Left colon (tissue), 2 donors: ENCODE data around the gene CALU. TPM values are rescaled to one million over a fixed set of nuclear protein-coding genes. Genes with fewer than 3 reads are reported as not detected.

Experiments
- ATAC-seq: fragments of 200-7000 bp; cut with Tn5 transposase; one replicate; pipeline ENCODE4 v1.9.1; 2020; ENCODE audit warnings: mild to moderate bottlenecking, moderate library complexity
- DNase-seq, 2 donors: peaks; one replicate each; pipeline ENCODE4 v3.0.0-alpha.2; 2020
- intact Hi-C, 2 donors: fragments of 100-400 bp; cut with DNase I in 1 of 2; cut with micrococcal nuclease in 1 of 2; formaldehyde crosslinking; loops; one replicate each; pipeline versions ENCODE4 v1.11.2 to v1.14.0; 2022; cut with DNase I, micrococcal nuclease
- total RNA-seq, 2 donors: library from RNA; stranded (reverse); fragmentation: NEBNext Ultra II Directional; extraction: Animal tissue kit (Norgen Biotek cat#: 25700); gene quantifications; one replicate each; pipeline ENCODE4 v1.2.1, GENCODE V29; 2021
- donor health status: DM: no; HTN: no; CAD: no.
- donor health status: DM: yes; HTN: yes; CAD: no.

Gene CALU
- total RNA-seq, 2 donors from 2014 or later: 36.3 to 42.6 TPM

DNA sequence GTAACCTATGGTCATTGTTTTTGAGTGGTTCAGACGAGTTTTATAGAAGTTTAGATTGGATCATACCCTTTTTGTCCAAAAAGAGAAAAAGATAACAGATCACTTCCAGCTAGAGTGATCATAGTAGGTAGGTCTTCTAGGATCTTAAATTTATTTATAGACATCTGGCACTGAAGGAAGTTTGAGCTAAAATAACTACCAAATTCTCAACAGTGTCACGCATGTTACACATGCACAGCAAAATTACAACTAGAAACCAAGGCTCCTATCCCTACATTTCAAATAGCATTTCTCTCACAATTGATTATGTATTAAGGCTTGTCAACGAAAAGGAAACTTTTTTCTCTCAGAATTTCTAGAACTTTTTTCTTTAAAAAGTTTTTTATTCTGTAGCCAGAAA, 2.3 kb downstream of the CALU start:
- intact Hi-C loops: no loop called here
- no peak for ATAC-seq
- DNase-seq: no peak

DNA sequence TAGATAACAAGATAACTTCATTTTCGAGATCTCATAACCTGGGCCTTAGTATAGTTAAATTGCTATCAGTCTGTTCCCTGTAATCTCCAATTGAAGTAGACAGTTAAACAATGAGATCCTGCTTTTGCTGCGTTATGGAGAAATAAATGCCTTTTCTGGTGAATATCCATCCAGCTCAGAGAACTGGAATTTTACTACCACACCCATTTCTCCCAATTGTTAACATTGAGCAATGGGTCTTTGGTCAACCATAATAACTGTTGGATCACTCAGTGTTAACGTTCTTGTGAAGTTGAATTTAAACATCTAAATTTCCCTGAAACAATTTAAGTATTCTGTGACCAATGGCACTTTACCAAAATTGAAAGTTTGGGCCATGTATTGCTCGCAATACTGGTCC, 3.0 kb downstream of the CALU start:
- DNase-seq: no peak
- intact Hi-C loops: no loop called here
- ATAC-seq: no peak

DNA sequence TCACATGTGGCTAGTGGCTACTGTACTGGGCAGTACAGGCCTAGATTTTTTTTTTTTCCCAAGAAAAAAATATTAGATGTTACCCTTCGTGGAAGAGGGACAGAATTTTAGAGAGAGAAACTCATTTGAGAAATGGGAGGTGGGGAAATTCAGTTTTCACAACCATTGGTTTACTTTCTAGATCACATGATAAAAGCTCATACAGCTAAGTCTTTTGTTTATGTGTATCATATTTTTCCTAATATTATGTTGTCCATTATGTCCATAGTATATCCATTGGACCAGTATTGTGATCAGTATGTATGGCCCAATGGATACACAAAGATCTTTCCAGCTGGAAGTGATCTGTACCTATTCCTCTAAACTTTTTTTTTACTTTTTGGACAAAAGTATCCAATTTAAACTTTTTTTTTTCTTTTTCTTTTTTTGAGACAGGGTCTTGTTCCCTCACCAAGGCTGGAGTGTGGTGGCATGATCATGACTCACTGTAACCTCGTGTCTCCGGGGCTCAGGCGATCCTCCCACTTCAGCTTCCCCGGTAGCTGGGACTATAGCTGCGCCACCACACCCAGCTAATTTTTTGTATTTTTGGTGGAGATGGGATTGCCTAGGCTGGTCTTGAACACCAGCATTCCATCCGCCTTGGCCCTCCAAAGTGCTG, 4.1 kb downstream of the CALU start:
- intact Hi-C loops: no loop called here
- DNase-seq: no peak
- no peak for ATAC-seq

DNA sequence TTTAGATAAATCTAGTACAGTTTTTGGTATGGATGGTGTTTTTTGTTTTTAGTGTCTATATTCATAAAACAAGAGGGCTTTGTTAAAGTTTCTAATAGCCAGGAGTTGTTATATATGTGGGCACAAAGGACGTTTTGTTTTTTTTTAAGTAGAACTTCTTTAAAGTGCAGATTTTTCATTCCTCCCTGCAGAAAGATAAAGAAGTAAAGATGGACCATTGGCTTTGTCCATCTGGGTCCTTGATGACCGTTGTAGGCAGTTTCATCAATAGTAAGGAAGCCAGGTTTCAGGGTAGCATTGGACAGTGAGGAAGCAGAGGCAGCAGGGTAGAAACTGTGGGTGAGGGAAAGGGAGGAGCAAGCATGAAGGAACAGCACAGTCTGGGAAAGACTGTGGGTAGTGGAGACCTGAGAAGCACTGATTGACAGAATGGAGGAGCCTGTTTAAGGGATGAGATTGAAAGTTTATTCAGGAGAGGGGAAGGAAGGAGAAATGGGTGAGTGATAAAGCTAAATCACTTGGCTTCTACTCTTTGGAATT, 5.3 kb downstream of the CALU start:
- intact Hi-C loops: no loop called here
- DNase-seq (no peak), ATAC-seq (no peak)

DNA sequence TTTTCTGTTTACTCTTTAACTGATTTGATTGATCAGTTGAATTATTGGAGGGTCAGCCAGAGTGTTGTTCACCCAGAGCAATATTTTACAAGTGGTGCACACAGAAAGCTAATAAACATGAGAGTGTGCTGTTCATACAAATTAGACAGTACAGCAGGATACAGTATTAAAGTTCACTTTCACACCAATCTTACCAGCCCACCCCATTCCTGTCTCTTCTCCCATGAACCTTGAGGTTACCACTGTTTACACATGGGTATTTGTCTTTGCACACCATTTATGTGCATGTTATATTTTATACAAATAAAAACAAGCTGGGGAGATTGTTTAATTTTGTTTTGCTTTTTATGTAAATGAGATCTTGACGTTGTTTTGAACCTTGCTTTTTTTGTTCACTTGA, 6.5 kb downstream of the CALU start:
- DNase-seq (no peak), ATAC-seq (no peak)
- intact Hi-C loops: no loop called here

DNA sequence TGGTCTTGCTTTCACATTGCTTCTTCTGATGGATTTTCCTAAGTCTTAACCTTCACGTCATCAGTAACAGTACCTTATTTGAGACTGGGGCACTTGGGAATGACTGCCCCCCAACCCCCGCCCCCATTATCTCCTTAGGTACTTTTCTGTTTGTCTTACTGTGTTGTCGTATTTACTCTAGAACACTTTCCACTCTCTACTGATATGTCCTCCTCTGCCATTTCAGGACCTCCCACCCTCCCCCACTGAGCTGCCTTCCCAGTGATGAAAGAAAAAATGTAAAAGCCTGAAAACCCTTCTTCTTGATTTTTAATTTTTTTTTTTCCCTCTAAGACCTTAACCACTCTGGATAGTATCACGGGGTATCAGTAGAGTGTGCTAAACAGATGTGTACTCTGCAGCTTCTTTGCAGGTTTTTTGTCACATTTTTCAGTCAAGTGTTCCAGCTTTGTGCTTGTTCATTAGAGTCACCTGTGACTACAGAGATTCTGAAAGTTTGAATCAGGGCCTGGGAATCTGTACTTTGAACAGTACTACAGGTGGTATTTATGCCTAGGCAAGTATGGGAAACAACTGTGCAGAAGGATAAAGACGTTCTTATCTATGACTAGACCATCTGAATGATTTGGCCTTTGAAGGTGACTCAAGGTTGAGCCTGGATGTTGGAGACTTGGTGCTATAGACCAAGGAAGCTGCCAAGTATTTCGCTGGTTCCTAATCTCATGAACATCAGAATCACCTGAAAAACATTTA, 8.3 kb downstream of the CALU start:
- ATAC-seq: no peak
- DNase-seq: no peak
- intact Hi-C loops: no loop called here

DNA sequence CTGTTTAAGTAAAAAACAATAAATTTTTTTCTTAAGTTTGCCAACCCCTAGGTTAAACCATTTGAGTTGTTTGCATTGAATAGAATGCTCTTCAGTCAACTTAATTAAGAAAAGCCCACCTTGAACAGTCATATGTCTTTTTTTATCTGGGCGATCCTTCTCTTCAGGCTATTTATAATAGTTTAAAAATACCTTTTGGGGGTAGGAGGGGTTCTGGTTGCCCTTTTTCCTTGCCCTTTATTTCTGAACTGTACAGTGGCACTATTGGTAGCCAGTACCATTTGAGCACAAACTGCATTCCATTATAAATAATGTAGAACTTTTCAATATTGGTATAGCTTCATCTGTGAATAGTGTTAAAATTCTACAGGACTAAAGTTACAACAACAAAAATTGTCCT, 13.1 kb downstream of the CALU start:
- intact Hi-C loops: no loop called here
- DNase-seq: no peak
- ATAC-seq: no peak

GRCh38 chr7:128755075-128755818, 16.1 kb downstream of the CALU start:
- intact Hi-C loops: no loop called here
- DNase-seq (no peak), ATAC-seq (no peak)

- DNase-seq (peak in 1 of 2 donors; percentile 53), ATAC-seq (peak; percentile 26)
- intact Hi-C loops: no loop called here
These were observed 16.8 kb downstream of the CALU start for GRCh38 chr7:128755819-128756476.

DNA sequence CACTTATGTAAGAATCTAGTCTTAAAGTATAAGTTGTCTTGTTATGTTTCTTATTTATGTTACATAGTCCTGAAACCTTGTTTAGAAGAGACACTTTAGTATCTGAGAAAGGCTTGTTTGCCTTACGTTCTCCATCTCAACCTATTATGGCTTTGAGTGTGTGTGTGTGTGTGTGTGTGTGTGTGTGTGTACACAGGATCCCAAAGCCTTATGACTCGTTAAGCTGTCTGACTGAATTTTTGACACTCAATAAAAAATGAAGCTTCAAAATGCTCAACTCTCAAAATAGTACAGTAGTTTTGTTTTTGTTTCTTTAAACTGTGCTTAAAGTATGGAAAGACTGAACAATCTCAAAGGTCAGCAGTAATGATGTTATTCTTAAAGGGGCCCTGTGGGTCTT, 18.0 kb downstream of the CALU start:
- no peak for DNase-seq
- intact Hi-C loops: no loop called here
- ATAC-seq: no peak

GRCh38 chr7:128758553-128758952, 19.4 kb downstream of the CALU start:
- ATAC-seq (no peak), DNase-seq (no peak)
- intact Hi-C loops: no loop called here

DNA sequence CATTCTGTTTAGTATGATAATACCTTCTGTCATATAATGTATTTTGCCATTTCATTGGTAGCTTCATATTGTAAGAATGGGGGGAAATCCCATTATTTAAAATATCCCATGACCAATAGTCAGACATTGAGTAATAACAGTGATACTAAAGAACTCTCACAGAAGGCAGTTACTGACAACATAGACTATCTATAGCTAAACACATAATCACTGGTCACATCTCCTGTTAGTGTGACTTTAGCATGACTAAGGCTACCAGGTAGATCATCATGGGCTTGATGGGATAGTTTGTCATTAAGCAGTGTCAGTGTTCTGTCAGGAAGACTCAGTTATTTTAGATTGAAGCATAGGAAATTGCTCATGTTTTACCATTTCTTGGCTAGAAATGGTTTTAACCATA, 20.1 kb downstream of the CALU start:
- intact Hi-C loops: no loop called here
- ATAC-seq (no peak), DNase-seq (no peak)

DNA sequence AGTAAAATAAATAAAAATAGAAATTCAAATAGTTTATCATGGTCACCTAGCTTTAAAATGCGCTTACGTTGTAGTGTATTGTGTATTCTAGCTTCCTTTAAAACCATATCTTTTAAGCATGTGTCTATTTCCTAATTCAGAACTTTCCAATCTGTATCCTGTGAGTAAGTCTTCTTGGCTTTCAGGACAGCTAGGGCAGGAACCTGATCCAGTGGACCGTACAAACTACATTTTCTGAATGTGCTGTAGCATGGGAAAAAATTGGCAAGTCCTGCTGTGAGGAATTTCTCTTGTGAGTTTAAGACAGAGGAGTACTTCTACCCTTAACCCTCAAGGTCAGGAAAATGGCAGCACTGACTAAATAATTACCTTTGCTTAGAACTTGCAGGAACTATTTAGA, 24.4 kb downstream of the CALU start:
- DNase-seq: no peak
- intact Hi-C loops: no loop called here
- ATAC-seq: no peak

- intact Hi-C loops: no loop called here
- ATAC-seq: no peak
- no peak for DNase-seq
These were observed 28.4 kb downstream of the CALU start for GRCh38 chr7:128767475-128768110.

- intact Hi-C loops: no loop called here
- ATAC-seq: no peak
- no peak for DNase-seq
These were observed 31.1 kb downstream of the CALU start for GRCh38 chr7:128770233-128770632.

GRCh38 chr7:128773604-128774003, 34.4 kb downstream of the CALU start:
- no peak for ATAC-seq

DNA sequence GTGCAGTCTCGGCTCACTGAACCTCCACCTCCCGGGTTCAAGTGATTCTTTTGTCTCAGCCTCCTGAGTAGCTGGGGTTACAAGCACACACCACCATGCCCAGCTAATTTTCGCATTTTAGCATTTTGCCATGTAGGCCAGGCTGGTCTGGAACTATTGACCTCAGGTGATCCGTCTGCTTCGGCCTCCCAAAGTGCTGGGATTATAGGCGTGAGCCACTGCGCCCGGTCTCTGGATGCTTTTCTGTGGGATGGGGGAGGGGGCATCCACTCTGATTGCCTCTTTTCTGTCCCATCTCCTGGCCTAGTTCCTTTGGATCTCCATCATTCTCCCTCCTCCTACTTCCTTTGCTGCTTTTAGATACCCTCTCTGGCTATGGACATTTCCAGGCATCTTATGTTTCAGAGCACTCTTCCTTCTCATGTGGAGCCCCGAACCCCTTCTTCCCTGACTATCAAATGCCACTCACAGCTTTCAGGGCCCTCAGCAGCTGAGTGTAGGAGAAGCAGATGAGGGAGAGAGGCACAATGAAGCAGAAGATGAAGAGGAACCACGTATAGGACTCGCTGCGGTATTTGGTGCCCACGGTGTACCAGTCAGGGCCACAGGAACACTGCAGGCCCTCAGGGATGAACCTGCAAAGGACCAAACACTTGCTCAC, 35.0 kb downstream of the CALU start:
- ATAC-seq (no peak), DNase-seq (no peak)
- intact Hi-C loops: no loop called here

More at GRCh38 chr7:128773604-128774003, 34.4 kb downstream of the CALU start:
- intact Hi-C loops: no loop called here
- DNase-seq: no peak

DNA sequence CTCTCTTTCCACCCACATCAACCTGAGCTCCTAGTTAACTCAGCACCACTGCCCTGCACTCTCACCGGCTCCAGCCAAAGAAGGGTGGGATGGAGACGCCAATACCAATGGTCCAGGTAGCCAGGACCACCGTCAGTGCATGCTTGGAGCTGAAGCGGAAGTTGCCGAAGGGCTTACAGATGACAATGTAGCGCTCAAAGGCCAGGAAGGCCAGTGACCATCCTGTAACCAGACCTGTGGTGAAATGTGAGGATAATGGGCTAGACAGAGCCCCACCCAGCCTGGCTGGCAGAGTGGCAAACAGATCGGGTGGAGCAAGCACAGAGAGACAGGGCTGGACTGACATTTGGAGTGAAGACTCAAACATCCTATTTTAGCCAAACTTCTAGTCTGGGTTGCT, 35.8 kb downstream of the CALU start:
- intact Hi-C loops: no loop called here
- ATAC-seq (peak; percentile 44), DNase-seq (no peak)
